Erythroblast (primary cell): Measurements from ENCODE around the gene AOPEP.

Source experiments
- GATA1 ChIP-seq: IDR thresholded peaks from 2 replicates; pipeline ENCODE4 v1.6.1; 2011; ENCODE audit warnings: low read depth, mild to moderate bottlenecking, control low read depth, low read length, moderate library complexity
- POLR2A ChIP-seq: IDR thresholded peaks from 2 replicates; pipeline ENCODE4 v1.6.1; 2011; ENCODE audit warnings: mild to moderate bottlenecking, low read length

DNA sequence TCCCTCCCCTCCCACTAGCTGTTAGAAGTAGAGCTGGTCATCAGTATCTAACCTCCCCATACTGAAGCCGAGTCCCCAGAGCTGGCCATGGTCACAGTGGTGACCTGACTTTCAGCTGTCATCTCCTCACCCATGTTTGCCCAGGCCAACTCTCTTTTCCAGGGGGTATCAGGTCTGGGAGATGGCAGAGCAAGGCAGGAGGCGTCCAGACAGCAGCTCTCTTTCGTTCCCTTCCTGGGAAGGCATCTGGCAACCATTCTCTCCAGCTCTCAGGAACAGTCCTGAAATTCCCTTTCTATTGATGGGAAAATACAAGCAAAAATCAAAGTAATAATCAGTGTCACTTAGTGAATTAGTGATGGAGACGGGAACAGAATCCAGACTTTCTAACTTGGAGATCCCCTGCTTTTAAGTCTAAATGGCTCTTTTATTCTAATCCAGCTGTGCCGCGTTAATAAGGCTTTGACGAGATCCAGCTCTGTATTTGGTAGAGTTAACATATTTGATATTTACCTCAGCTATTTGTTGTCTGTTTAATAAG, 21.3 kb upstream of the AOPEP start:
- TF ChIP-seq POLR2A (no peak), GATA1 (no peak)
